AG04450 (cell line): ENCODE measurements around the gene SPAG16. TPM values are rescaled to one million over a fixed set of nuclear protein-coding genes. Genes with fewer than 3 reads are reported as not detected.

Source experiments
- CTCF ChIA-PET: fragments of 300-600, 350-600 bp; formaldehyde crosslinking; extraction: SDS; loops from one replicate; lab custom pipeline; 2022; ENCODE audit warnings: antibody characterized with exemption, inconsistent platforms; lab: Charles Lee
- POLR2A ChIA-PET: fragments of 350-600 bp; formaldehyde crosslinking; extraction: SDS; loops from one replicate; lab custom pipeline; 2021; ENCODE audit warnings: antibody characterized with exemption, inconsistent platforms; lab: Yijun Ruan, JAX
- DNase-seq: peaks from one replicate; pipeline ENCODE4 v3.0.0-alpha.2; 2011; ENCODE audit warnings: low read depth, low spot score
- H3K27ac ChIP-seq: one replicate; pipeline ENCODE4 v1.5.1; 2012; ENCODE audit warnings: low read depth, low read length, control low read depth
- H3K27me3 ChIP-seq: one replicate; pipeline ENCODE4 v1.6.0; 2012; ENCODE audit warnings: low read length; ENCODE audit not compliant: control insufficient read depth, insufficient read depth
- H3K4me3 ChIP-seq: 2 replicates; pipeline ENCODE4 v1.5.1; 2011; ENCODE audit warnings: mild to moderate bottlenecking, low read depth, low read length, control low read depth
- H3K9me3 ChIP-seq: 2 replicates; pipeline ENCODE4 v1.5.1; 2012; ENCODE audit warnings: low read length; ENCODE audit not compliant: control insufficient read depth, insufficient read depth
- polyA plus RNA-seq: library from polyadenylated mRNA; depleted of rRNA; stranded (reverse); fragments of >200 nt; gene quantifications from 2 replicates; pipeline ENCODE4 v1.2.3, GENCODE V29; 2011
- TF ChIP-seq, protein P1 (sequence below): IDR thresholded peaks from 2 replicates; pipeline ENCODE4 v1.5.1; 2011; ENCODE audit warnings: low read depth, low read length, control low read depth, inconsistent platforms

Gene SPAG16
- polyA plus RNA-seq, 1 experiment, result 28.1 TPM

DNA sequence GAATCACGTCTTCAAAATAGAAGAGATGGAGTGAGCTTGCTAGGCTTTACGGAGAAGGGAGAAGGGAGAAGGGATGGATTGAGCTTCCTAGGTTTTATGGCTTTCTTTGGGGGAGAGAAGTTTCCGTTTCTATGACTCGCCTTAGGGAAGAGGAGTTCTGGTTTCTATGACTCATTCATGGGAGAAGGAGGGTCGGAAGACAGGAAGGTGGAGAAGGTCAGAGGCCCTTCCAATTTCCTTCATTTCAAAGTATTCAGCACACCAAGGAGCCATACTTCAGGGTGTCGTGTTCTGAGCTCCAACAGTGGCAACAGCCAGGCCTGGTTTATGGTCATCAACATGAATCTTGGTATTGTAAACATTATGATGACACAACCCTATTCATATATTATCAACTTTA, 841.9 kb downstream of the SPAG16 start:
- TF ChIP-seq, protein P1, sequence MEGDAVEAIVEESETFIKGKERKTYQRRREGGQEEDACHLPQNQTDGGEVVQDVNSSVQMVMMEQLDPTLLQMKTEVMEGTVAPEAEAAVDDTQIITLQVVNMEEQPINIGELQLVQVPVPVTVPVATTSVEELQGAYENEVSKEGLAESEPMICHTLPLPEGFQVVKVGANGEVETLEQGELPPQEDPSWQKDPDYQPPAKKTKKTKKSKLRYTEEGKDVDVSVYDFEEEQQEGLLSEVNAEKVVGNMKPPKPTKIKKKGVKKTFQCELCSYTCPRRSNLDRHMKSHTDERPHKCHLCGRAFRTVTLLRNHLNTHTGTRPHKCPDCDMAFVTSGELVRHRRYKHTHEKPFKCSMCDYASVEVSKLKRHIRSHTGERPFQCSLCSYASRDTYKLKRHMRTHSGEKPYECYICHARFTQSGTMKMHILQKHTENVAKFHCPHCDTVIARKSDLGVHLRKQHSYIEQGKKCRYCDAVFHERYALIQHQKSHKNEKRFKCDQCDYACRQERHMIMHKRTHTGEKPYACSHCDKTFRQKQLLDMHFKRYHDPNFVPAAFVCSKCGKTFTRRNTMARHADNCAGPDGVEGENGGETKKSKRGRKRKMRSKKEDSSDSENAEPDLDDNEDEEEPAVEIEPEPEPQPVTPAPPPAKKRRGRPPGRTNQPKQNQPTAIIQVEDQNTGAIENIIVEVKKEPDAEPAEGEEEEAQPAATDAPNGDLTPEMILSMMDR, result no peak
- ChIA-PET POLR2A (no interaction called here), CTCF (interaction anchor here (0.7 kb wide), 1 partner anchor 184 kb away, joined by 3 read pairs; no protein-coding TSS in a partner anchor)
- Histone ChIP-seq H3K4me3 (no peak overlapping the region), H3K27ac (no peak overlapping the region), H3K27me3 (no peaks in the 10 kb centered on the region), H3K9me3 (no peaks in the 10 kb centered on the region)
- DNase-seq, result no peak

GRCh38 chr2:214127170-214127569, 842.9 kb downstream of the SPAG16 start:
- DNase-seq, result no peak
- Histone ChIP-seq H3K27me3 (no peaks in the 10 kb centered on the region), H3K9me3 (no peaks in the 10 kb centered on the region), H3K27ac (no peak overlapping the region), H3K4me3 (no peak overlapping the region)
- POLR2A ChIA-PET, result no interaction called here
- TF ChIP-seq, protein P1, result no peak
- CTCF ChIA-PET, result no interaction called here

GRCh38 chr2:214127571-214127970, 843.3 kb downstream of the SPAG16 start:
- POLR2A ChIA-PET, result no interaction called here

GRCh38 chr2:214128040-214128439, 843.8 kb downstream of the SPAG16 start:
- H3K9me3 ChIP-seq, result no peaks in the 10 kb centered on the region
- ChIA-PET POLR2A (no interaction called here), CTCF (no interaction called here)
- H3K27me3 ChIP-seq, result no peaks in the 10 kb centered on the region
- TF ChIP-seq, protein P1, result no peak
- no peak overlapping the region for H3K27ac ChIP-seq
- no peak overlapping the region for H3K4me3 ChIP-seq
- no peak for DNase-seq

More at GRCh38 chr2:214127571-214127970, 843.3 kb downstream of the SPAG16 start:
- Histone ChIP-seq H3K27ac (no peak overlapping the region), H3K9me3 (no peaks in the 10 kb centered on the region), H3K27me3 (no peaks in the 10 kb centered on the region), H3K4me3 (no peak overlapping the region)
- CTCF ChIA-PET, result no interaction called here
- TF ChIP-seq, protein P1, result no peak
- no peak for DNase-seq

- CTCF ChIA-PET, result interaction anchor here (1.0 kb wide), 1 partner anchor 13 kb away, joined by 3 read pairs; no protein-coding TSS in a partner anchor
- TF ChIP-seq, protein P1, result no peak
Measured at GRCh38 chr2:214130114-214130513, 845.9 kb downstream of the SPAG16 start.

More at GRCh38 chr2:214130114-214130513, 845.9 kb downstream of the SPAG16 start:
- H3K4me3 ChIP-seq, result no peak overlapping the region
- no peaks in the 10 kb centered on the region for H3K27me3 ChIP-seq
- POLR2A ChIA-PET, result no interaction called here
- DNase-seq, result no peak
- H3K27ac ChIP-seq, result no peak overlapping the region
- no peaks in the 10 kb centered on the region for H3K9me3 ChIP-seq
